GM19467 (cell line): Measurements from ENCODE around the gene SMURF2.
"Not testable (repeated sequence)": the region's sequence is repeated elsewhere in the genome, so short reads cannot be mapped to it uniquely, and the experiment has no call there.

Source experiments
- ATAC-seq: cut with Tn5 transposase; IDR thresholded peaks from one replicate; pipeline ENCODE4 v1.9.1; 2021; ENCODE audit warnings: mild to moderate bottlenecking, moderate library complexity; ENCODE audit not compliant: unreplicated experiment

The SMURF2 gene

GRCh38 chr17:64599187-64599676 lies 62.9 kb downstream of the SMURF2 start:
- ATAC-seq, result peak; percentile 92

GRCh38 chr17:64598672-64599071 lies 63.4 kb downstream of the SMURF2 start:
- ATAC-seq, result no peak

- no peak for ATAC-seq
Observed at GRCh38 chr17:64596988-64597387, 65.1 kb downstream of the SMURF2 start.

- no peak for ATAC-seq
Observed at GRCh38 chr17:64596439-64596838, 65.7 kb downstream of the SMURF2 start.

- no peak for ATAC-seq
Observed at GRCh38 chr17:64591944-64592343, 70.2 kb downstream of the SMURF2 start.

GRCh38 chr17:64585146-64585545 lies 77.0 kb downstream of the SMURF2 start:
- ATAC-seq, result no peak

GRCh38 chr17:64583038-64583437 lies 79.1 kb downstream of the SMURF2 start:
- ATAC-seq, result no peak

GRCh38 chr17:64580384-64581315 lies 81.5 kb downstream of the SMURF2 start:
- no peak for ATAC-seq

- ATAC-seq, result no peak
Observed at GRCh38 chr17:64579917-64580316, 82.2 kb downstream of the SMURF2 start.

GRCh38 chr17:64577025-64577424 lies 85.1 kb downstream of the SMURF2 start:
- ATAC-seq, result not testable (repeated sequence)

- ATAC-seq, result no peak
Observed at GRCh38 chr17:64575431-64575830, 86.7 kb downstream of the SMURF2 start.

GRCh38 chr17:64574646-64575045 lies 87.5 kb downstream of the SMURF2 start:
- ATAC-seq, result no peak

- no peak for ATAC-seq
Observed at GRCh38 chr17:64573214-64573613, 88.9 kb downstream of the SMURF2 start.

- no peak for ATAC-seq
Observed at GRCh38 chr17:64572682-64573154, 89.4 kb downstream of the SMURF2 start.

GRCh38 chr17:64571746-64572145 lies 90.4 kb downstream of the SMURF2 start:
- ATAC-seq, result no peak

GRCh38 chr17:64565563-64565962 lies 96.5 kb downstream of the SMURF2 start:
- no peak for ATAC-seq

GRCh38 chr17:64564098-64564497 lies 98.0 kb downstream of the SMURF2 start:
- no peak for ATAC-seq

GRCh38 chr17:64555281-64555680 lies 106.8 kb downstream of the SMURF2 start:
- ATAC-seq, result no peak

- ATAC-seq, result no peak
Observed at GRCh38 chr17:64554028-64554637, 108.0 kb downstream of the SMURF2 start.

GRCh38 chr17:64551461-64551860 lies 110.6 kb downstream of the SMURF2 start:
- no peak for ATAC-seq

- no peak for ATAC-seq
Observed at GRCh38 chr17:64547319-64547718, 114.8 kb downstream of the SMURF2 start.

GRCh38 chr17:64546716-64547115 lies 115.4 kb downstream of the SMURF2 start:
- no peak for ATAC-seq
